HepG2 (cell line): ENCODE measurements around the gene SLC29A2. TPM values are rescaled to one million over a fixed set of nuclear protein-coding genes. Genes with fewer than 3 reads are reported as not detected.

Source experiments
- ATAC-seq: fragments of 200-7000 bp; cut with Tn5 transposase; 3 replicates; pipeline ENCODE4 v1.9.1; 2020; ENCODE audit warnings: mild to moderate bottlenecking, moderate library complexity
- BruUV-seq: library from RNA; stranded (reverse); fragments of 400-500 nt; replicated peaks from 2 replicates; lab custom pipeline; 2021; lab: Mats Ljungman, UMichigan
- CTCF ChIA-PET: fragments of 300-600 bp; formaldehyde crosslinking; extraction: SDS; loops from one replicate; lab custom pipeline; 2021; ENCODE audit warnings: low total read pairs, inconsistent platforms, low intra/inter-chr PET ratio; lab: Yijun Ruan, JAX
- POLR2A ChIA-PET: fragments of 350-600 bp; sonication (Branson Sonifier 250); formaldehyde crosslinking; loops from one replicate; lab custom pipeline; 2020; ENCODE audit warnings: antibody characterized with exemption, inconsistent platforms; lab: Yijun Ruan, JAX
- DNase-seq: peaks from one replicate; pipeline ENCODE4 v3.0.0-alpha.2; 2015; ENCODE audit warnings: low spot score
- FAIRE-seq: peaks from 3 replicates; lab custom pipeline; 2011; peaks lifted over from hg19 to GRCh38; lab: Jason Lieb, UNC
- H2AFZ ChIP-seq: one replicate; pipeline ENCODE4 v1.6.1; 2011; ENCODE audit warnings: low read length, inconsistent platforms
- H3K27ac ChIP-seq: fragments of 300-600 bp; 3 replicates; pipeline ENCODE4 v1.8.0; 2011; ENCODE audit warnings: mixed run types, mild to moderate bottlenecking, mixed read lengths, low read length, inconsistent platforms; ENCODE audit not compliant: insufficient read depth; ENCODE audit errors: extremely low read length
- H3K27me3 ChIP-seq, 2 experiments: fragments of 200-600 bp in 1 of 2; 2 replicates in 1 of 2; 3 replicates in 1 of 2; pipeline versions ENCODE4 v1.6.0 to v1.8.0; 2011; ENCODE audit warnings: low read length in 2 of 2, mild to moderate bottlenecking in 2 of 2, moderate library complexity in 2 of 2, inconsistent platforms in 1 of 2; ENCODE audit not compliant: insufficient read depth in 2 of 2, control insufficient read depth in 1 of 2
- H3K36me3 ChIP-seq, 2 experiments: fragments of 200-600 bp in 1 of 2; replicated peaks in 1 of 2; 2 replicates in 1 of 2; 3 replicates in 1 of 2; pipeline versions ENCODE4 v1.5.1 to v1.8.0; 2011; ENCODE audit warnings: low read length in 2 of 2, inconsistent platforms in 1 of 2; ENCODE audit not compliant: insufficient read depth in 2 of 2, control insufficient read depth in 1 of 2
- H3K4me1 ChIP-seq: 2 replicates; pipeline ENCODE4 v1.5.1; 2012; ENCODE audit warnings: low read length, inconsistent platforms; ENCODE audit not compliant: insufficient read depth
- H3K4me2 ChIP-seq: 2 replicates; pipeline ENCODE4 v1.6.0; 2011; ENCODE audit warnings: low read depth, low read length, inconsistent platforms
- H3K4me3 ChIP-seq, 3 experiments: fragments of 200-600 bp in 1 of 3; sonication (generic), shearing (Covaris generic) in 1 of 3; replicated peaks in 1 of 3; 2 replicates each; pipeline ENCODE4 v1.5.1; 2011 to 2016; ENCODE audit warnings: low read length in 3 of 3, inconsistent platforms in 2 of 3, low read depth in 2 of 3, mild to moderate bottlenecking in 2 of 3, control low read depth in 1 of 3, mixed read lengths in 1 of 3; ENCODE audit not compliant: insufficient read depth in 1 of 3
- H3K79me2 ChIP-seq: one replicate; pipeline ENCODE4 v1.6.1; 2011; ENCODE audit warnings: low read length, inconsistent platforms; ENCODE audit not compliant: insufficient read depth
- H3K9ac ChIP-seq: 2 replicates; pipeline ENCODE4 v1.6.0; 2011; ENCODE audit warnings: mild to moderate bottlenecking, low read depth, low read length, inconsistent platforms; ENCODE audit not compliant: insufficient read depth
- H3K9me3 ChIP-seq: 2 replicates; pipeline ENCODE4 v1.5.1; 2012; ENCODE audit warnings: mild to moderate bottlenecking, low read length
- H4K20me1 ChIP-seq: 2 replicates; pipeline ENCODE4 v1.6.0; 2011; ENCODE audit warnings: inconsistent platforms, mild to moderate bottlenecking, low read length, moderate library complexity; ENCODE audit not compliant: insufficient read depth
- AGO1 ChIP-seq: fragments of 200-400 bp; formaldehyde crosslinking; IDR thresholded peaks from 2 replicates; pipeline ENCODE4 v1.6.1; 2017; ENCODE audit warnings: mild to moderate bottlenecking, low read depth, low read length, moderate library complexity; ENCODE audit not compliant: poor library complexity, severe bottlenecking
- ATRX ChIP-seq: sonication (generic); formaldehyde crosslinking; IDR thresholded peaks from 2 replicates; pipeline ENCODE4 v1.4.0; 2020; ENCODE audit warnings: missing genetic modification reagents, borderline replicate concordance
- E2F1 ChIP-seq: sonication (generic); formaldehyde crosslinking; IDR thresholded peaks from 2 replicates; pipeline ENCODE4 v1.5.0; 2020; ENCODE audit warnings: missing genetic modification reagents
- HNRNPL ChIP-seq: fragments of 200-400 bp; formaldehyde crosslinking; IDR thresholded peaks from 2 replicates; pipeline ENCODE4 v1.6.1; 2017; ENCODE audit warnings: mild to moderate bottlenecking, low read depth, low read length
- HOXA5 ChIP-seq: sonication (generic); formaldehyde crosslinking; IDR thresholded peaks from 2 replicates; pipeline ENCODE4 v1.4.0; 2020; ENCODE audit warnings: missing genetic modification reagents
- KAT8 ChIP-seq: IDR thresholded peaks from 2 replicates; pipeline ENCODE4 v1.6.1; 2016; ENCODE audit warnings: missing genetic modification reagents, missing compliant biosample characterization
- MED8 ChIP-seq: sonication (generic); formaldehyde crosslinking; IDR thresholded peaks from 2 replicates; pipeline ENCODE4 v1.8.1; 2023; ENCODE audit warnings: mild to moderate bottlenecking, missing genetic modification reagents; ENCODE audit not compliant: insufficient replicate concordance
- MTA1 ChIP-seq: sonication (generic); formaldehyde crosslinking; IDR thresholded peaks from 2 replicates; pipeline ENCODE4 v1.4.0; 2020; ENCODE audit warnings: missing genetic modification reagents, mild to moderate bottlenecking, borderline replicate concordance
- SATB2 ChIP-seq: sonication (generic); formaldehyde crosslinking; IDR thresholded peaks from 2 replicates; pipeline ENCODE4 v1.5.0; 2020; ENCODE audit warnings: missing genetic modification reagents
- THAP7 ChIP-seq: sonication (generic); formaldehyde crosslinking; IDR thresholded peaks from 2 replicates; pipeline ENCODE4 v1.8.1; 2023; ENCODE audit warnings: mild to moderate bottlenecking, missing genetic modification reagents
- UBTF ChIP-seq: sonication (generic); formaldehyde crosslinking; IDR thresholded peaks from 2 replicates; pipeline ENCODE4 v1.4.0; 2020; ENCODE audit warnings: mild to moderate bottlenecking, missing genetic modification reagents
- ZNF335 ChIP-seq: sonication (generic); formaldehyde crosslinking; IDR thresholded peaks from 2 replicates; pipeline ENCODE4 v1.4.0; 2020; ENCODE audit warnings: missing genetic modification reagents
- ZNF691 ChIP-seq: sonication (generic); formaldehyde crosslinking; IDR thresholded peaks from 2 replicates; pipeline ENCODE4 v1.4.0; 2020; ENCODE audit warnings: missing genetic modification reagents, low read depth, mild to moderate bottlenecking, borderline replicate concordance
- ZNF709 ChIP-seq: sonication (generic); formaldehyde crosslinking; IDR thresholded peaks from 2 replicates; pipeline ENCODE4 v1.5.0; 2020; ENCODE audit warnings: mild to moderate bottlenecking, missing genetic modification reagents
- ZNF761 ChIP-seq: sonication (generic); formaldehyde crosslinking; conservative IDR thresholded peaks from 2 replicates; pipeline ENCODE4 v1.4.0; 2020; ENCODE audit warnings: mild to moderate bottlenecking, missing genetic modification reagents
- ZSCAN9 ChIP-seq: IDR thresholded peaks from 2 replicates; pipeline ENCODE4 v1.6.1; 2016; ENCODE audit warnings: borderline replicate concordance
- WGBS: methylation state at CpG from one replicate; pipeline ENCODE4 v1.1.6; 2017; ENCODE audit warnings: low lambda C conversion rate; 5-methylcytosine and 5-hydroxymethylcytosine counted together
- in situ Hi-C: cut with HindIII; loops from 2 replicates; pipeline ENCODE4 v1.10.0; 2017; ENCODE audit warnings: low pct_unique_long_range_greater_than_20kb; ENCODE audit not compliant: extremely low pct_ligation_motif_present
- intact Hi-C: fragments of 100-400 bp; cut with micrococcal nuclease; formaldehyde crosslinking; loops from one replicate; pipeline ENCODE4 v1.10.0; 2022; ENCODE audit not compliant: unreplicated experiment
- polyA plus RNA-seq, 8 experiments: library from polyadenylated mRNA; depleted of rRNA in 3 of 8; stranded (reverse) in 7 of 8; unstranded in 1 of 8; fragments of >200 nt; fragmentation: Illumina TruSeq in 4 of 8; extraction: Trizol in 4 of 8; gene quantifications; 2 replicates each; pipeline versions ENCODE4 v1.2.1 to v1.2.3, GENCODE V29; 2011 to 2016; ENCODE audit warnings: low read depth in 4 of 8, missing spikeins in 1 of 8, mixed read lengths in 1 of 8; ENCODE audit not compliant: insufficient read depth in 1 of 8
- total RNA-seq, 5 experiments: library from RNA; depleted of rRNA; stranded (reverse); fragments of >200 nt; fragmentation: Illumina TruSeq; extraction: Trizol; gene quantifications; 2 replicates each; pipeline ENCODE4 v1.2.3, GENCODE V29; 2016; ENCODE audit warnings: low read depth in 1 of 5

SLC29A2 gene
- total and polyA plus RNA-seq, 2 of the 13 experiments (the other 11 are each of a cell fraction or from before 2014, with no cell fraction given) = 0.63 to 0.66 TPM

GRCh38 chr11:66365711-66366619 lies 5.6 kb downstream of the SLC29A2 start:
- no peak for DNase-seq
- CTCF ChIA-PET = no interaction called here
- 58% methylated on average over 9 of the region's 14 CpGs for WGBS
- no peak overlapping the region for H3K4me2 ChIP-seq
- ATAC-seq = peak; percentile 5
- no peak for FAIRE-seq
- TSS peak; percentile 24 for BruUV-seq
- peaks cover 1 to 15% of the 10 kb centered on the region in 2 experiments; a peak in 1 of 5 replicates for H3K36me3 ChIP-seq
- H3K27ac ChIP-seq = no peak overlapping the region
- H4K20me1 ChIP-seq = no peaks in the 10 kb centered on the region; the same call in 1 of the 2 replicates
- in situ Hi-C loops (no loop called here), intact Hi-C loops (no loop called here)
- no peaks in the 10 kb centered on the region for H3K79me2 ChIP-seq
- H3K4me1 ChIP-seq = peaks cover 36% of the 10 kb centered on the region
- no peak overlapping the region for H3K4me3 ChIP-seq
- no peaks in the 10 kb centered on the region for H3K27me3 ChIP-seq
- H2AFZ ChIP-seq = no peak overlapping the region
- POLR2A ChIA-PET = interaction anchor here (0.8 to 2.5 kb wide), 5 partner anchors 15 to 73 kb away, joined by 3 to 7 read pairs (median 5); partner anchors contain the start of genes B4GAT1 and MRPL11
- H3K9me3 ChIP-seq = no peaks in the 10 kb centered on the region
- H3K9ac ChIP-seq = no peak overlapping the region
- TF ChIP-seq HOXA5 (CRISPR knock-in tag) (no peak), ATRX (CRISPR knock-in tag) (no peak), ZNF691 (CRISPR knock-in tag) (no peak), AGO1 (peak; percentile 81), E2F1 (CRISPR knock-in tag) (no peak), ZNF335 (CRISPR knock-in tag) (no peak), MED8 (CRISPR knock-in tag) (no peak), KAT8 (no peak), ZNF709 (CRISPR knock-in tag) (no peak), ZNF761 (CRISPR knock-in tag) (0 out of 2 replicates have a peak, but pooled peaks have one; percentile 50), THAP7 (CRISPR knock-in tag) (0 out of 2 replicates have a peak, but pooled peaks have one; percentile 11), HNRNPL (no peak), SATB2 (CRISPR knock-in tag) (no peak), UBTF (CRISPR knock-in tag) (0 out of 2 replicates have a peak, but pooled peaks have one; percentile 23), MTA1 (CRISPR knock-in tag) (peak; percentile 43; the same call in 1 of the 2 replicates), ZSCAN9 (CRISPR knock-in tag) (no peak)
